BJ (cell line): ENCODE measurements around the gene FANCC. TPM values are rescaled to one million over a fixed set of nuclear protein-coding genes. Genes with fewer than 3 reads are reported as not detected.

Experiments used
- CTCF ChIA-PET: fragments of 350-600 bp; formaldehyde crosslinking; extraction: SDS; loops from one replicate; lab custom pipeline; 2021; ENCODE audit warnings: antibody characterized with exemption, inconsistent platforms; lab: Yijun Ruan, JAX
- POLR2A ChIA-PET: fragments of 300-600 bp; sonication (Branson Sonifier 250); formaldehyde crosslinking; extraction: SDS; loops from one replicate; lab custom pipeline; 2021; ENCODE audit warnings: antibody characterized with exemption; lab: Charles Lee
- DNase-seq: peaks from one replicate; pipeline ENCODE4 v3.0.0-alpha.2; 2011; ENCODE audit warnings: low read depth
- H3K27me3 ChIP-seq: 2 replicates; pipeline ENCODE4 v1.6.0; 2011; ENCODE audit warnings: low read length; ENCODE audit not compliant: control insufficient read depth, insufficient read depth
- H3K36me3 ChIP-seq: 2 replicates; pipeline ENCODE4 v1.5.1; 2011; ENCODE audit warnings: low read length; ENCODE audit not compliant: control insufficient read depth, insufficient read depth
- H3K4me3 ChIP-seq: 2 replicates; pipeline ENCODE4 v1.5.1; 2011; ENCODE audit warnings: low read depth, mild to moderate bottlenecking, control low read depth, low read length
- CTCF ChIP-seq: IDR thresholded peaks from 2 replicates; pipeline ENCODE4 v1.5.1; 2011; ENCODE audit warnings: low read depth, mild to moderate bottlenecking, control low read depth, inconsistent platforms, low read length, moderate library complexity; ENCODE audit not compliant: insufficient read depth
- polyA minus RNA-seq: library from RNA; depleted of rRNA, polyadenylated mRNA; stranded (reverse); fragments of >200 nt; gene quantifications from 2 replicates; pipeline ENCODE4 v1.2.3, GENCODE V29; 2011; rRNA and poly(A)+ RNA removed
- polyA plus RNA-seq: library from polyadenylated mRNA; depleted of rRNA; stranded (reverse); fragments of >200 nt; gene quantifications from 2 replicates; pipeline ENCODE4 v1.2.3, GENCODE V29; 2011; rRNA removed

FANCC gene
- polyA plus RNA-seq (5.5 and 6.1 TPM in 2 replicates), polyA minus RNA-seq (4.4 and 6.8 TPM in 2 replicates)

- DNase-seq, result peak; percentile 27
- ChIA-PET POLR2A (interaction anchor here (0.6 to 0.7 kb wide), 2 partner anchors 668 to 1460 kb away, joined by 4 to 8 read pairs; no protein-coding TSS in a partner anchor), CTCF (interaction anchor here (0.6 to 1.3 kb wide), 3 partner anchors 15 to 1430 kb away, joined by 3 read pairs; no protein-coding TSS in a partner anchor)
- Histone ChIP-seq H3K36me3 (no peaks in the 10 kb centered on the region), H3K4me3 (peak within 1 kb of the TSS; percentile 100), H3K27me3 (no peaks in the 10 kb centered on the region)
- TF ChIP-seq CTCF, result no peak
Measured at GRCh38 chr9:95317119-95317892, at the start of gene FANCC. Gene FANCC (minus strand): TSS chr9:95317709. CDS start chr9:95249291, 68,418 bp downstream.

GRCh38 chr9:95366731-95367325 lies 49.3 kb upstream of the FANCC start:
- no peak for DNase-seq
- ChIA-PET CTCF (interaction anchor here (0.6 kb wide), 1 partner anchor 8 kb away, joined by 3 read pairs; no protein-coding TSS in a partner anchor), POLR2A (no interaction called here)

GRCh38 chr9:95365766-95366165 lies 48.3 kb upstream of the FANCC start:
- no peaks in the 10 kb centered on the region for H3K36me3 ChIP-seq
- ChIA-PET CTCF (interaction anchor here (0.6 kb wide), 1 partner anchor 74 kb away, joined by 3 read pairs; no protein-coding TSS in a partner anchor), POLR2A (no interaction called here)
- H3K4me3 ChIP-seq, result no peak overlapping the region
- no peak for TF ChIP-seq CTCF
- peaks cover 7% of the 10 kb centered on the region for H3K27me3 ChIP-seq
- DNase-seq, result no peak

More at GRCh38 chr9:95366731-95367325, 49.3 kb upstream of the FANCC start:
- Histone ChIP-seq H3K36me3 (no peaks in the 10 kb centered on the region), H3K4me3 (no peak overlapping the region), H3K27me3 (peaks cover 7% of the 10 kb centered on the region)
- TF ChIP-seq CTCF, result no peak

GRCh38 chr9:95363051-95363841 lies 45.7 kb upstream of the FANCC start:
- Histone ChIP-seq H3K27me3 (peaks cover 5% of the 10 kb centered on the region), H3K36me3 (no peaks in the 10 kb centered on the region), H3K4me3 (no peak overlapping the region)
- no peak for TF ChIP-seq CTCF
- ChIA-PET CTCF (no interaction called here), POLR2A (no interaction called here)
- DNase-seq, result peak; percentile 8
